ENCODE measurements around the gene EPB41L3. TPM values are rescaled to one million over a fixed set of nuclear protein-coding genes. Genes with fewer than 3 reads are reported as not detected.
A peak's percentile ranks its signal among the peaks of the same experiment; 100 is the strongest.

The EPB41L3 gene
- total and polyA plus RNA-seq, 2 experiments from 2014 or later: 8.0 to 11.7 TPM

- TF ChIP-seq, protein P1, sequence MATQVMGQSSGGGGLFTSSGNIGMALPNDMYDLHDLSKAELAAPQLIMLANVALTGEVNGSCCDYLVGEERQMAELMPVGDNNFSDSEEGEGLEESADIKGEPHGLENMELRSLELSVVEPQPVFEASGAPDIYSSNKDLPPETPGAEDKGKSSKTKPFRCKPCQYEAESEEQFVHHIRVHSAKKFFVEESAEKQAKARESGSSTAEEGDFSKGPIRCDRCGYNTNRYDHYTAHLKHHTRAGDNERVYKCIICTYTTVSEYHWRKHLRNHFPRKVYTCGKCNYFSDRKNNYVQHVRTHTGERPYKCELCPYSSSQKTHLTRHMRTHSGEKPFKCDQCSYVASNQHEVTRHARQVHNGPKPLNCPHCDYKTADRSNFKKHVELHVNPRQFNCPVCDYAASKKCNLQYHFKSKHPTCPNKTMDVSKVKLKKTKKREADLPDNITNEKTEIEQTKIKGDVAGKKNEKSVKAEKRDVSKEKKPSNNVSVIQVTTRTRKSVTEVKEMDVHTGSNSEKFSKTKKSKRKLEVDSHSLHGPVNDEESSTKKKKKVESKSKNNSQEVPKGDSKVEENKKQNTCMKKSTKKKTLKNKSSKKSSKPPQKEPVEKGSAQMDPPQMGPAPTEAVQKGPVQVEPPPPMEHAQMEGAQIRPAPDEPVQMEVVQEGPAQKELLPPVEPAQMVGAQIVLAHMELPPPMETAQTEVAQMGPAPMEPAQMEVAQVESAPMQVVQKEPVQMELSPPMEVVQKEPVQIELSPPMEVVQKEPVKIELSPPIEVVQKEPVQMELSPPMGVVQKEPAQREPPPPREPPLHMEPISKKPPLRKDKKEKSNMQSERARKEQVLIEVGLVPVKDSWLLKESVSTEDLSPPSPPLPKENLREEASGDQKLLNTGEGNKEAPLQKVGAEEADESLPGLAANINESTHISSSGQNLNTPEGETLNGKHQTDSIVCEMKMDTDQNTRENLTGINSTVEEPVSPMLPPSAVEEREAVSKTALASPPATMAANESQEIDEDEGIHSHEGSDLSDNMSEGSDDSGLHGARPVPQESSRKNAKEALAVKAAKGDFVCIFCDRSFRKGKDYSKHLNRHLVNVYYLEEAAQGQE (IDR thresholded peaks at IDR 0.05; ENCODE audit: unreplicated experiment): no peak
Measured at GRCh38 chr18:5513947-5514346, 29.9 kb downstream of the EPB41L3 start (continued).

GRCh38 chr18:5512176-5512575 lies 31.6 kb downstream of the EPB41L3 start:
- Histone ChIP-seq H3K36me3 (ENCODE audit: insufficient read depth) (no peaks in the 10 kb centered on the region), H3K79me2 (replicated peaks; ENCODE audit: insufficient read depth) (no peaks in the 10 kb centered on the region), H3K27ac (ENCODE audit: low read depth) (no peak overlapping the region), H3K27me3 (ENCODE audit: insufficient read depth) (no peaks in the 10 kb centered on the region), H2AFZ (no peak overlapping the region), H3K9me2 (ENCODE audit: insufficient read depth) (no peaks in the 10 kb centered on the region), H3F3A (replicated peaks; ENCODE audit: low read depth) (no peaks in the 10 kb centered on the region), H3K4me2 (no peak overlapping the region), H3K4me3 (no peak overlapping the region), H3K4me1 (ENCODE audit: insufficient read depth) (0 out of 2 replicates have a peak, but pooled peaks cover 9% of the 10 kb centered on the region), H4K20me1 (replicated peaks; ENCODE audit: insufficient read depth) (no peaks in the 10 kb centered on the region)
- Mint-ChIP-seq H3K4me1 (peaks cover 32% of the 10 kb centered on the region), H3K27me3 (ENCODE audit: insufficient read depth, low read depth, poor library complexity) (no peaks in the 10 kb centered on the region), H3K4me3 (no peak overlapping the region), H3K9me3 (no peaks in the 10 kb centered on the region), H3K36me3 (ENCODE audit: low read depth) (no peaks in the 10 kb centered on the region), H3K27ac (no peak overlapping the region)
- DNase-seq (ENCODE audit: low spot score) (peak; percentile 29), ATAC-seq (peak; percentile 72)
- TF ChIP-seq NANOG (IDR thresholded peaks at IDR 0.05; ENCODE audit: borderline replicate concordance) (no peak), EZH2 (IDR thresholded peaks at IDR 0.05; ENCODE audit: low read depth, unreplicated experiment) (no peak), EZH2phosphoT487 (IDR thresholded peaks at IDR 0.05; ENCODE audit: unreplicated experiment) (no peak), JUNB (IDR thresholded peaks at IDR 0.05; ENCODE audit: unreplicated experiment) (no peak), ETS1 (IDR thresholded peaks at IDR 0.05) (no peak)
- TF ChIP-seq, protein P2, sequence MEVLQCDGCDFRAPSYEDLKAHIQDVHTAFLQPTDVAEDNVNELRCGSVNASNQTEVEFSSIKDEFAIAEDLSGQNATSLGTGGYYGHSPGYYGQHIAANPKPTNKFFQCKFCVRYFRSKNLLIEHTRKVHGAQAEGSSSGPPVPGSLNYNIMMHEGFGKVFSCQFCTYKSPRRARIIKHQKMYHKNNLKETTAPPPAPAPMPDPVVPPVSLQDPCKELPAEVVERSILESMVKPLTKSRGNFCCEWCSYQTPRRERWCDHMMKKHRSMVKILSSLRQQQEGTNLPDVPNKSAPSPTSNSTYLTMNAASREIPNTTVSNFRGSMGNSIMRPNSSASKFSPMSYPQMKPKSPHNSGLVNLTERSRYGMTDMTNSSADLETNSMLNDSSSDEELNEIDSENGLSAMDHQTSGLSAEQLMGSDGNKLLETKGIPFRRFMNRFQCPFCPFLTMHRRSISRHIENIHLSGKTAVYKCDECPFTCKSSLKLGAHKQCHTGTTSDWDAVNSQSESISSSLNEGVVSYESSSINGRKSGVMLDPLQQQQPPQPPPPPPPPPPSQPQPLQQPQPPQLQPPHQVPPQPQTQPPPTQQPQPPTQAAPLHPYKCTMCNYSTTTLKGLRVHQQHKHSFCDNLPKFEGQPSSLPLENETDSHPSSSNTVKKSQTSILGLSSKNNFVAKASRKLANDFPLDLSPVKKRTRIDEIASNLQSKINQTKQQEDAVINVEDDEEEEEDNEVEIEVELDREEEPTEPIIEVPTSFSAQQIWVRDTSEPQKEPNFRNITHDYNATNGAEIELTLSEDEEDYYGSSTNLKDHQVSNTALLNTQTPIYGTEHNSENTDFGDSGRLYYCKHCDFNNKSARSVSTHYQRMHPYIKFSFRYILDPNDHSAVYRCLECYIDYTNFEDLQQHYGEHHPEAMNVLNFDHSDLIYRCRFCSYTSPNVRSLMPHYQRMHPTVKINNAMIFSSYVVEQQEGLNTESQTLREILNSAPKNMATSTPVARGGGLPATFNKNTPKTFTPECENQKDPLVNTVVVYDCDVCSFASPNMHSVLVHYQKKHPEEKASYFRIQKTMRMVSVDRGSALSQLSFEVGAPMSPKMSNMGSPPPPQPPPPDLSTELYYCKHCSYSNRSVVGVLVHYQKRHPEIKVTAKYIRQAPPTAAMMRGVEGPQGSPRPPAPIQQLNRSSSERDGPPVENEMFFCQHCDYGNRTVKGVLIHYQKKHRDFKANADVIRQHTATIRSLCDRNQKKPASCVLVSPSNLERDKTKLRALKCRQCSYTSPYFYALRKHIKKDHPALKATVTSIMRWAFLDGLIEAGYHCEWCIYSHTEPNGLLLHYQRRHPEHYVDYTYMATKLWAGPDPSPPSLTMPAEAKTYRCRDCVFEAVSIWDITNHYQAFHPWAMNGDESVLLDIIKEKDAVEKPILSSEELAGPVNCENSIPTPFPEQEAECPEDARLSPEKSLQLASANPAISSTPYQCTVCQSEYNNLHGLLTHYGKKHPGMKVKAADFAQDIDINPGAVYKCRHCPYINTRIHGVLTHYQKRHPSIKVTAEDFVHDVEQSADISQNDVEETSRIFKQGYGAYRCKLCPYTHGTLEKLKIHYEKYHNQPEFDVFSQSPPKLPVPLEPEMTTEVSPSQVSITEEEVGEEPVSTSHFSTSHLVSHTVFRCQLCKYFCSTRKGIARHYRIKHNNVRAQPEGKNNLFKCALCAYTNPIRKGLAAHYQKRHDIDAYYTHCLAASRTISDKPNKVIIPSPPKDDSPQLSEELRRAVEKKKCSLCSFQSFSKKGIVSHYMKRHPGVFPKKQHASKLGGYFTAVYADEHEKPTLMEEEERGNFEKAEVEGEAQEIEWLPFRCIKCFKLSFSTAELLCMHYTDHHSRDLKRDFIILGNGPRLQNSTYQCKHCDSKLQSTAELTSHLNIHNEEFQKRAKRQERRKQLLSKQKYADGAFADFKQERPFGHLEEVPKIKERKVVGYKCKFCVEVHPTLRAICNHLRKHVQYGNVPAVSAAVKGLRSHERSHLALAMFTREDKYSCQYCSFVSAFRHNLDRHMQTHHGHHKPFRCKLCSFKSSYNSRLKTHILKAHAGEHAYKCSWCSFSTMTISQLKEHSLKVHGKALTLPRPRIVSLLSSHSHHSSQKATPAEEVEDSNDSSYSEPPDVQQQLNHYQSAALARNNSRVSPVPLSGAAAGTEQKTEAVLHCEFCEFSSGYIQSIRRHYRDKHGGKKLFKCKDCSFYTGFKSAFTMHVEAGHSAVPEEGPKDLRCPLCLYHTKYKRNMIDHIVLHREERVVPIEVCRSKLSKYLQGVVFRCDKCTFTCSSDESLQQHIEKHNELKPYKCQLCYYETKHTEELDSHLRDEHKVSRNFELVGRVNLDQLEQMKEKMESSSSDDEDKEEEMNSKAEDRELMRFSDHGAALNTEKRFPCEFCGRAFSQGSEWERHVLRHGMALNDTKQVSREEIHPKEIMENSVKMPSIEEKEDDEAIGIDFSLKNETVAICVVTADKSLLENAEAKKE (CRISPR knock-in tag; IDR thresholded peaks at IDR 0.05): no peak
- TF ChIP-seq, protein P1 (IDR thresholded peaks at IDR 0.05; ENCODE audit: unreplicated experiment): no peak
- TF ChIP-seq, protein P3, sequence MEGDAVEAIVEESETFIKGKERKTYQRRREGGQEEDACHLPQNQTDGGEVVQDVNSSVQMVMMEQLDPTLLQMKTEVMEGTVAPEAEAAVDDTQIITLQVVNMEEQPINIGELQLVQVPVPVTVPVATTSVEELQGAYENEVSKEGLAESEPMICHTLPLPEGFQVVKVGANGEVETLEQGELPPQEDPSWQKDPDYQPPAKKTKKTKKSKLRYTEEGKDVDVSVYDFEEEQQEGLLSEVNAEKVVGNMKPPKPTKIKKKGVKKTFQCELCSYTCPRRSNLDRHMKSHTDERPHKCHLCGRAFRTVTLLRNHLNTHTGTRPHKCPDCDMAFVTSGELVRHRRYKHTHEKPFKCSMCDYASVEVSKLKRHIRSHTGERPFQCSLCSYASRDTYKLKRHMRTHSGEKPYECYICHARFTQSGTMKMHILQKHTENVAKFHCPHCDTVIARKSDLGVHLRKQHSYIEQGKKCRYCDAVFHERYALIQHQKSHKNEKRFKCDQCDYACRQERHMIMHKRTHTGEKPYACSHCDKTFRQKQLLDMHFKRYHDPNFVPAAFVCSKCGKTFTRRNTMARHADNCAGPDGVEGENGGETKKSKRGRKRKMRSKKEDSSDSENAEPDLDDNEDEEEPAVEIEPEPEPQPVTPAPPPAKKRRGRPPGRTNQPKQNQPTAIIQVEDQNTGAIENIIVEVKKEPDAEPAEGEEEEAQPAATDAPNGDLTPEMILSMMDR (conservative IDR thresholded peaks at IDR 0.05; ENCODE audit: low read depth in 2 of 2): no peak
